ENCODE results near the gene OR52E1.
"Not testable (repeated sequence)": the region's sequence is repeated elsewhere in the genome, so short reads cannot be mapped to it uniquely, and the experiment has no call there.

Gene OR52E1

DNA sequence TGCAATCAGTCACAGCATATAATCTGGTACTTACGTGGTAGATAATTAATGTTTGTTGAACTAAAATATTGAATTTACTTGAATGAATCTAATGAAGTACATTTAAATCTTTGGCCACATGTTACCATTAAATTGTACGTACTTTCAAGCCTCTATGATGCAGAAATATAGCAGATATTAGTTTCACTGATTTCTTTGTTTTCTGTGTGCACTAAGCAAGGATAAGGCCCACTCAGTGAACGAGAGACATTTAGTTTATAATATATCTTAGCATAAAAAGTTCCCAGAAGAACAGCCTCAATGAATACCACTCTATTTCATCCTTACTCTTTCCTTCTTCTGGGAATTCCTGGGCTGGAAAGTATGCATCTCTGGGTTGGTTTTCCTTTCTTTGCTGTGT is at the start of gene OR52E1:
OR52E1 (plus strand) TSS at position 301 of the 400 bp plus-strand sequence.
- DNase-seq (ENCODE audit: low read depth in 2 of 2) = no peak

DNA sequence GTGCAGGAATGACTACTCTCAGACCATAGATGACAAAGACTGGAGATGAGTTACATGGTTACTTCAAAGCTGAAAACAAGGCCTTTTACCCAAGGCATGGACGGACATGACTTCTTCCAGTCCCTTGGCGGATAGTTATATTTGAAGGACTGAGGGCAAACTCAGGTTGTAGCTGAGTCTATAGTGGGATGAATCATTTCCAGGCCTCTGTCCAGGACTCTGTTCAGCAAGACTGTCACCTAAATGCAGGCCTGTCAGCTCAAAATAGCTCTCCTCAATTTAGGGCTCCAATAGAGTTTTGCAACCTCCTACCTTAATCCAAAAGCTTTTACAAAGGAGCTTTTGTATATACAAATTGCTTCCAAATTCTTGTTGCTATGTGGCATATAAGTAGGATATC is 47.4 kb upstream of the OR52E1 start:
- DNase-seq (ENCODE audit: low read depth in 2 of 2) = no peak

DNA sequence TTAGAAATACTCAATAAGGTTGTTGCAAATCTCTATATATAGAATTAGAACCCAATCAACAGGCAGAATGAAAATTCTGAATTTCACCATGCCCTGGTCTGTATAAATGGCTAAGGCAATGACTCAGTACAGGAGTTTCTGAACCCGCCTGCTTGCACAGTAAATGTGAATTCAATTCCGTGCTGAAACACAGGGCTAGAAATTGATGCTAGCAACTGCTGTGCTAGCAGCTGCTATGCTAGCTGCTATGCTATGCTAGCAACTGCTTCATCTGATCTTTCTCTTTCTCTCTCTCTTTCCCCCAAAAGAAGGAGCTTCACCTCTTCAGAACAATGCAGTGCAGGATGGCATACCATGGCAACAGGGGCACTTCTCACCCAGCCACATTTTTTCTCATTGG is 32.7 kb upstream of the OR52E1 start:
- no peak for DNase-seq (ENCODE audit: low read depth in 2 of 2)

DNA sequence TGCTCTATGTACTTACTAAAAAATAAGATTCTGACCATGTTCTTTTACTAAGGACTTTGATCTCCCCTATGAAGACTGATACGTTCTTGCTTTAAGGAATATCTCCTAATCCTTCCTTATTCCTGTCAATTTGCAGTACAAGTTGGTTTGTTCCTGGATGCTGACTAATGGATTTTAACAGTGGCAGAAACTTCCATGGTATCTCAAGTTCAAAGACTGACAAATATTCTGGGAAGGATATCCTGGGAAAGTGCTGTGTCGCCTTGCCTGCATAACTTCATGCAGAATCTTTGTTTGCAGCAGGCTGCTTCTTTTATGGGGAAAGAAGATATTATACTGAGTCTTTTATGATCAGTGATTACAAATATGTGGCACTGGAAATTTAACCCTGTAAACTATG is 31.4 kb upstream of the OR52E1 start:
- DNase-seq (ENCODE audit: low read depth in 2 of 2) = no peak

DNA sequence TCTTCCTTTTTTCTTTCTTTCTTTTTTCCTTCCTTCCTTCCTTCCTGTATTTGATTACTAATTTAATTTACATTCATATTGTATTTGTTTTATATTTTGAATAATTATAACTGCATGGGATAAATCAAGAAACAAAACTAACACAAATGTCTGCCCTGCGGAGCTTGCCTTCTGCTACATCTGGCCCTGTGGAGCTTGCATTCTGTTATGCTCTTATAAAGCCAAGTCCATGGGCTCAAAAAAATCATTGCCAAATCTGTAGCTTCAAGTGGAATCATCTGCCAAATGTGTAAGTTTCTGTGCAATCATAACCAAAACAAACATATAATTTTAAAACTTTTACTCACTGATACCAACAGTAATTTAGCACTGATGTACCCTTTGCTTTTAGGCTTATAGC is 31.0 kb upstream of the OR52E1 start:
- DNase-seq (ENCODE audit: low read depth in 2 of 2) = no peak

DNA sequence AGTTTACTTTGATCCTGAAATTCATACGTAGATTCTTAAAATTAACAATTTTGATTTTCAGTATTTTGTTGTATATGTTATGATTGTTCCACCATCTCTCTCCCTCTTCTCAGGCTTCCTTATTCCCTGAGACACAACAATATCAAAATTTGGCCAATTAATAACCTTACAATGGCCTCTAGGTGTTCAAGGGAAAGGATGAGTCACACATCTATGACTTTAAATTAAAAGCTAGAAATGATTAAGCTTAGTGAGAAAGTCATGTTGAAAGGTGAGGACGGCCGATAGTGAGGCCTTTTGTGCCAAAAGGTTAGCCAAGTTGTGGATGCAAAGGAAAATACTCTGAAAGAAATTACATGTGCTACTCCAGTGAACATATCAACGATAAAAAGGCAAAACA is 28.5 kb upstream of the OR52E1 start:
- DNase-seq (ENCODE audit: low read depth in 2 of 2) = no peak

DNA sequence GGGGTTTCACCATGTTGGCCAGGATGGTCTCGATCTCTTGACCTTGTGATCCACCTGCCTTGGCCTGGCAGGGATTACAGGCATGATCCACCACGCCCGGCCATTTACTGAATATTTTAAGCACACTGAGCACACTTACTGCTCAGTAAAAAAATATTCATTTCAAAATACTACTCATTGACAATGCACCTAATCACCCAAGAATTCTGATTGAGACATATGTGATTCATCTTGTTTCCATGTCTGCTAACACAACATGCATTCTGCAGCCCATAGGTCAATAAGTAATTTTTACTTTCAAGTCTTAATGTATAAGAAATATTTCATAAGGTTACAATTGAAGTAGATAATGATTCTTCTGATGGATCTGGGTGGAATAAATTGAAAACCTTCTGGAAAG is 27.3 kb upstream of the OR52E1 start:
- no peak for DNase-seq (ENCODE audit: low read depth in 2 of 2)

DNA sequence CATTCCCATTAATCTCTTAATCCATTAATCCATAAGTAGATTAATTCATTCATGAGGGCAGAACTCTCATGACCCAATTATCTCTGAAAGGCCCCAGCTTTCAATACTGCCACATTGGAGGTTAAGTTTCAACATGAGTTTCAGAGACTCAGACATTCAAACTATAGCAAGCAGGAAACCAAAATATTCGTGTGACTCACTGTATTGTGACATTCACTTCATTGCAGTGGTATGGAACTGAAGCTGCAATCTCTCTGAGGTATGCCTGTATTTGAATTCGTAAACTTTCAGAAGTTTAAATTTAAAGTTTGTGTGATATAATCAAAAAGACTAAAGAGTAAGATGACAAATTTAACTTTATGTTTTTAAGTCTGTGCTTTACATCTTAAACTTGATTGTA is 26.0 kb upstream of the OR52E1 start:
- no peak for DNase-seq (ENCODE audit: low read depth in 2 of 2)

DNA sequence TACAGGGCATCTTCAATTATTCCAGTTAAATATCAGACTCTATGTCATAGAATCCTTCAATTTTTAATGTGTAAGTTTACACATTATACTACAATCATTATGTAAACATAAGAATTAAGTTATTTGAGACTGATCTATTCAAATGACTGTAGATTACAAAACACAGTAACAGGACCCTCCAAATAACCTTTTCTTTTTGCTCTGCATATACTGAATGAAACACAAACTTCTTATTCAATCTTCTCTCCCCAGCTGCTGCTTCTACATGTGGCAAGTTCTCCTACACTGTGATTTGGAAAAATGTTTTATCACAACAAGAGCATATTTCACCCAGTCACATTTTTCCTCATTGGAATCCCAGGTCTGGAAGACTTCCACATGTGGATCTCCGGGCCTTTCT is 23.1 kb upstream of the OR52E1 start, which contains the start of gene OR52J3:
OR52J3 (plus strand) TSS at position 301 of the 400 bp plus-strand sequence; CDS start at position 301, 0 bp downstream.
- DNase-seq (ENCODE audit: low read depth in 2 of 2) = no peak

DNA sequence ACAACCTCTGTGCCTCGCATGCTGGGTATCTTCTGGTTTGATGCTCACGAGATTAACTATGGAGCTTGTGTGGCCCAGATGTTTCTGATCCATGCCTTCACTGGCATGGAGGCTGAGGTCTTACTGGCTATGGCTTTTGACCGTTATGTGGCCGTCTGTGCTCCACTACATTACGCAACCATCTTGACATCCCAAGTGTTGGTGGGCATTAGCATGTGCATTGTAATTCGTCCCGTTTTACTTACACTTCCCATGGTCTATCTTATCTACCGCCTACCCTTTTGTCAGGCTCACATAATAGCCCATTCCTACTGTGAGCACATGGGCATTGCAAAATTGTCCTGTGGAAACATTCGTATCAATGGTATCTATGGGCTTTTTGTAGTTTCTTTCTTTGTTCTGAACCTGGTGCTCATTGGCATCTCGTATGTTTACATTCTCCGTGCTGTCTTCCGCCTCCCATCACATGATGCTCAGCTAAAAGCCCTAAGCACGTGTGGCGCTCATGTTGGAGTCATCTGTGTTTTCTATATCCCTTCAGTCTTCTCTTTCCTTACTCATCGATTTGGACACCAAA is 22.5 kb upstream of the OR52E1 start:
- no peak for DNase-seq (ENCODE audit: low read depth in 2 of 2)

DNA sequence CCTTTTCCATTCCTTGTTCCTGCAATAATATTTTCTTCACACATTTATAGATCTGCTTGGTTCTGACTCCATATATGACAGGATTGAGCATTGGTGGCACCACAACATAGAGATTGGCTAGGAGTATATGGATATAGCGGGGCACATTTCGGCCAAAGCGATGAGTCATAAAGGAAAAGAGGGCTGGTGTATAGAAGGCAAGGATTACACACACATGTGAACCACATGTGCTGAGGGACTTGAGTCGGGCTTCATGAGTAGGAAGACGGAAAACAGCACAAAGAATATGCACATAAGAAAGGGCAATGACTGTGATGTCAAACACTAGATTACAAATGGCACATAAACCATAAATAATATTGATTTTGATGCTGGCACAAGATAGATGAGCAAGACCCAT is 10.7 kb upstream of the OR52E1 start:
- not testable (repeated sequence) for DNase-seq (ENCODE audit: low read depth in 2 of 2)

DNA sequence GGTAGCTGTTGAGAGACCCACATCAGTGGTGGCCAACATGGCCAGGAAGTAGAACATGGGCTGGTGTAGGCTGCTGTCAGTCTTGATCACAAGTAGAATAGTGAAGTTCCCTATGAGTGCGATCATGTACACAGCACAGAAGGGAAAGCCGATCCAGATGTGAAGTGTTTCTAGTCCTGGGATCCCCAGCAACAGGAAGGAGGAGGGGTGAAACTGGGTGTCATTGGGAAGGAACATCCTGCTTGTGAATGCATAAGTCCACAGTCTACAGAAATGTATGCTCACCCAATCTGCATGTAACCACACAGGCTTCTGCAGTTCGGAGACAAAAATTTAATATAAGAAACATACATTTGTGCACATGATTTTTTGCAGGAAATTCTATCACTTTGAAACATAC is 10.0 kb upstream of the OR52E1 start, which contains the start of gene OR52E2:
OR52E2 (minus strand) TSS at position 237 of the 400 bp plus-strand sequence; CDS start at position 237, 0 bp downstream.
- no peak for DNase-seq (ENCODE audit: low read depth in 2 of 2)

DNA sequence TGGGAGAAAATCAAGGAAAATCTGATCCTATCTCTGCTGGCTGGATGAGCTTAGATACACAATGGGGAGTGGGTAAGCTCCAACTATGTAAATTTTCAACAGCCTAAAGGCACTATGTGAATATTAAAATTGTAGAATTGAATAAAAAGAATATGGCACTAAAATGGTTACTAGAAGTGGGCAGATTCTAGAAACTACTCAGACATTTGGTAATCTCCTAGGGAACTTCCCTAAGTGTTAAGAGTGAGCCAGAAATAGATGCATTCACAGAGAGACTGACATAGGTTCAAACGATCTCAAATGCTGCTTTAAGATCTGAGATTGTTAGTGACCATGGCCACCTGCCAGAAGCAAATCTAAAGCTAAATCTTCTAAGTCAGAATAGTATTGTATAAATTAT is 4.3 kb upstream of the OR52E1 start:
- DNase-seq (ENCODE audit: low read depth in 2 of 2) = no peak

DNA sequence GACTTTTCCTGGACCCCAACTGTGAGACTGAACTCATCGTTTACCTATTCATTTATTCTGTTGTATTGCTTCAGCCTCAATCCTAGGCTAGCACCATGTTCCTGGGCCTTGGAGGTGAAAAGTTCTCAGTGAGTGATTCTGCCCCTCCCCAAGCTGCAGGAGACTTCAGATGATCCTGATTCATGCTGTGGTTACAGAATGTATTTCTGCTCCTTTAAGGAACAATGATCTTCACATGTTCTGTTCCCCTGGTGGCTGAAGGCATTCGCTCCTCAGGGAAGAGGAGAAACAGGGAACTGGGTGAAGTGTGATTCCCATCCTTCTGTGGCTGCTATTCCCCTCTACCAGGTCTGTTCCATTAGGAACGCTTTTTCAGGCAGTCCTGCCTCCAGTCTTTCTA is 2.4 kb downstream of the OR52E1 start:
- DNase-seq (ENCODE audit: low read depth in 2 of 2) = no peak

DNA sequence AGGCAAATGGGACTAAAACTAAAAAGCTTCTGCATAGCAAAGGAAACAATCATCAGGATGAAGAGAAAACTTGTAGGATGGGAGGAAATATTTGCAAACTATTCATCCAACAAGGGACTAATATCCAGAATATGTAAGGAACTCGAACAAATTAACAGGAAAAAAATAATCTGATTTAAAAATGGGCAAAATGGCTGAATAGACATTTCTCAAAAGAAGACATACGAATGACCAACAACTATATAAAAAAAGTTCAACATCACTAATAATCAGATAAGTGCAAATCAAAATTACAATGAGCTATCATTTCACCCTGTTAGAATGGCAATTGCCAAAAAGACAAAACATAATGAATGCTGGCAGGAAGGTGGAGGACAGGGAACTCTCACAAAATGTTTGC is 12.0 kb downstream of the OR52E1 start:
- no peak for DNase-seq (ENCODE audit: low read depth in 2 of 2)

DNA sequence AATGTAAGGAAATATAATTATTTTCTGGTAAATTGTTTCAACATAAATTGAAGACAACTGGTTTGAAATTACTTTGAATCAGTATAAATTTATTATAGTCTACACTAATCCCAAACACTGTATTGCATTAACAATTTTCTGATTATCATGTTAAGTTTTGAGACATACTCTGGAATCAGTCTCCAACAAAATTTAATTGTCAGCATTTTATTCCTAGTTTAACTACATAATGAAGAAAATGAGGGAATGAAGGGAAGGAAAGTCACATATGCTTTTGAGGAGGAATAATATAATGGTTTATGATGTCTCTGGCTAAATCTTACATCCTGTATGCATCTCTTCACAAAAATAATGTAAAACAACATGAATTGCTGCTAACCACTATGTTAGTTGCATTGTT is 14.2 kb downstream of the OR52E1 start:
- DNase-seq (ENCODE audit: low read depth in 2 of 2) = no peak

DNA sequence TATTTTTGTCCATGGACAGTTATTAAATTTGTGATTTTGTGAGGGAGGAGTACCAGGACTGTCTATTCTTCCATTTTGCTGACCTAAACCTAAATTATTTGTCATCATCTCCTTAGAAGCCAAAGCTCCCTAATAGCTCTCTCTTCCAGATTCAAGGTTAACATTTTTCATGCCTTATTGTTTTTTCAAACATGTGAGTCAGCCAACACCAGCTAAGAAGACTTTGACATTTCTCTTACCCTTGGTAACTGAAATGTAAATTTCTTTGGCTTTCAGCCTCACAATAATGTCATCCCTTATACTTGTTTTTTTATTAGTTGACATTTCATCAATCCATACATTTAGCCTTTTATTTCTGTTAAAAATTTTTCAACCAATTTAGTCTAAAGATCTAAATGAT is 19.2 kb downstream of the OR52E1 start:
- no peak for DNase-seq (ENCODE audit: low read depth in 2 of 2)

DNA sequence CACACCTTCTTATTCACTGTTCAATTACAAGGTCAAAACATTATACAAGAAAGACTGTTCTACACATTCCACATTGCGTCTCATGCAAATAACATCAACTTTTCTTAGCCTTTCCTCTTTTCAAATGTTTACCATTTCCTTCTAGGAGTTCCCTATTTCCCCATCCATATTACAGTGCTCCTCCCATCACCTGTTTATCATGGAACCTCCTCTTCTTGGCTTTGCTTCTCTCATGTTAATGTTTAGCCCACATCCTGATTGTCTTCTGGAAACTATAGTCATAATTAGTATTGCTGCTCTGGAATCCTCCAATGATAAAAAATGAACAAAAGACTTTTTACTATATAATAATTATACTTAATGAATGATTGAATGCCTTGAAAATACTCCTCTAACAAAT is 21.3 kb downstream of the OR52E1 start:
- no peak for DNase-seq (ENCODE audit: low read depth in 2 of 2)

DNA sequence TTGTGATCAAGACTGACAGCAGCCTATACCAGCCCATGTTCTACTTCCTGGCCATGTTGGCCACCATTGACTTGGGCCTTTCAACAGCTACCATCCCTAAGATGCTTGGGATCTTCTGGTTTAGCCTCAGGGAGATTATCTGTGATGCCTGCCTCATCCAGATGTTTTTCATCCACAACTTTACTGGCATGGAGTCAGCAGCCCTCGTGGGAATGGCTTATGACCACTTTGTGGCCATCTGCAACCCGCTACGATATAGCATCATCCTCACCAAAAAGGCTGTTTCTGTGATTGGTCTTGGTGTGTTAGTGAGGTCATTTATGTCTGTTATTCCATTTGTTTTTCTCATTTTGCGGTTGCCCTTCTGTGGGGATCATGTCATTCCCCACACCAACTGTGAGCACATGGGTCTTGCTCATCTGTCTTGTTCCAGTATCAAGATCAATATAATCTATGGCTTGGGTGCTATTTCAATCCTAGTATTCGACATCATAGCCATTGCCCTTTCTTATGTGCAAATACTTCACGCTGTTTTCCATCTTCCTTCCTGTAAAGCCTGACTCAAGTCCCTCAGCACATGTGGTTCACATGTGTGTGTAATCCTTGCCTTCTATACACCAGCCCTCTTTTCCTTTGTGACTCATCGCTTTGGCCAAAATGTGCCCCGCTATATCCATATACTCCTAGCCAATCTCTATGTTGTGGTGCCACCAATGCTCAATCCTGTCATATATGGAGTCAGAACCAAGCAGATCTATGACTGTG is 23.6 kb downstream of the OR52E1 start:
- no peak for DNase-seq (ENCODE audit: low read depth in 2 of 2)

DNA sequence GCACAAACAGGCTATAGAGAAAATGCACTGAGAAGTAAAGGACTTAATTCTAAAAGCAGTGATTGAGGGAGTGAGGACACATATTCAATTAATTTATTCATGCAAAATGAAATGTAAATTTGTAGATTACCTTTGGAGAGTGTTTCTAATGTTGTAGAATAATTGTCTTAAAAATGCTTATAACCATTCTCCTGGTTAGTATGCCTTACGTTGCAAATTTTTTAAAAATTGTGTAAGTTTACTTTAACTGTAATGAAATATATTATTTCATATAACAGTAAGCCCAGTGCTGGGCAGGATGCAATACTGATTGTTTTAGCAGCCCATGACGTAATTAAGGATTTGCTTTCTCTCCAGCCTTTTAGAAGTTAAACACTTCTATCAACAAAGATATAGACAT is 26.6 kb downstream of the OR52E1 start:
- no peak for DNase-seq (ENCODE audit: low read depth in 2 of 2)

DNA sequence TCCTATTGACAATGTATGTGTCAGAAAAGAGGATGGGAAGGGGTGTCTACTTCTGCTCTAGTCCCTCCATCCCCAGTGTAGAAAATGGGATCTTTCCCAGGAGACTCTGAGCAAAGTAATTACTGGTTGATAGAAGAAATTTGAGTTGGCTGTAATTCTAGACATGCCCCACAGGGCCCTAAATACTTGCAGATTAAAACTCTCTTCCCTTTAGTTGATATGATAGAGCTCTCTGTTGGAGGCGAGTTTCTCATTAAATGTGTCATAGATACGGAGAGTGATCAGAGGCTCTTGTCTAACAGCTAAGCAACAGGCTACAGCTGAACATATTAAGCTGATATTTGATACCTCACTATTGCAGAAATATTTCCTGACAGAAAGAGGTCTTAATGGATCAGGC is 32.9 kb downstream of the OR52E1 start:
- no peak for DNase-seq (ENCODE audit: low read depth in 2 of 2)

DNA sequence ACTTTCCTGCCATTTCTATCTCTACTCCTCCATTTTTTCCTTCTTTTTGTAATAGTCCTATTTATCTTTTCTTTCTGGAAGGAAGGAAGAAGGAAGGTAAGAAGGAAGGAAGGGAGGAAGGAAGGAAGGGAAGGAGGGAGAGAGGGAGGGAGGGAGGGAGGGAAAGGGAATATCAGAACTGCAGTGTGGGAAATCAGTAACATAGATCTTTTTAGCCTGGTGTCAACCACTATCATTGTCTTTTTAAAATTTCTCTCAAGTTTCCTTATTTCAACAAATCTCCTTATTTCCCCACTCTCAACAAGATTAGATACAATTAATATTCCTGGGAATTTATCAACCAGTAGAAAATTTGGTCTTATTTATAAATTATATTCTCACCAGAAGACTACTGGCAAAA is 33.7 kb downstream of the OR52E1 start:
- DNase-seq (ENCODE audit: low read depth in 2 of 2) = no peak

DNA sequence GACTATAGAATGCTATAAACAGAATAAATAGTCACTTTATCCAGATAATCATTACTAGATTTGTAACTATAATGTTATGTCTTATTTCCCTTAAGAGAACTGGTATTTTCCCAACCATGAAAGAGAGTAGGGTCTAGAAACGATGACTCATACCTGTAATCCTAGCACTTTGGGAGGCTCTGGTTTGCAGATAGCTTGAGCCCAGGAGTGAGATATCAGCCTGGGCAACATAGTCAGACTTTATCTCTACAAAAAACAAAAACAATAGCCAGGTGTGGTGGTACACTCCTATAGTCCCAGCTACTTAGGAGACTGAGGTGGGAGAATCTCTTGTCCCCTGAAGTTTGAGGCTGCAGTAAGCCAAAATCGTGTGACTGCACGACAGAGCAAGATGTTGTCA is 37.9 kb downstream of the OR52E1 start:
- no peak for DNase-seq (ENCODE audit: low read depth in 2 of 2)

DNA sequence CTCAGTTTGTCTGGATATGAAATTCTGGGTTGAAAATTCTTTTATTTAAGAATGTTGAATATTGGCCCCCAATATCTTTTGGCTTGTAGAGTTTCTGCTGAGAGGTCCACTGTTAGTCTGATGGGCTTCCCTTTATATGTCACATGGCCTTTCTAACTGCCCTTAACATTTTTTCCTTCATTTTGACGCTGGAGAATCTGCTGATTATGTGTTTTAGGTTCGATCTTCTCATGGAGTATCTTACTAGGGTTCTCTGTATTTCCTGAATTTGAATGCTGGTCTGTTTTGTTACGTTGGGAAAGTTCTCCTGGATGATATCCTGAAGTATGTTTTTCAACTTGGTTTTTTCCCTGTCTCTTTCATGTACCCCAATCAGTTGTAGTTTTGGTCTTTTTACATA is 46.0 kb downstream of the OR52E1 start:
- no peak for DNase-seq (ENCODE audit: low read depth in 2 of 2)
